ENCODE results near the gene KSR1. TPM values are rescaled to one million over a fixed set of nuclear protein-coding genes. Genes with fewer than 3 reads are reported as not detected.

Gene KSR1
- total and polyA plus RNA-seq, 10 of the 15 experiments (the other 5 are each of a cell fraction or from before 2014, with no cell fraction given), result 0.97 to 66.6 (median 22.9) TPM

DNA sequence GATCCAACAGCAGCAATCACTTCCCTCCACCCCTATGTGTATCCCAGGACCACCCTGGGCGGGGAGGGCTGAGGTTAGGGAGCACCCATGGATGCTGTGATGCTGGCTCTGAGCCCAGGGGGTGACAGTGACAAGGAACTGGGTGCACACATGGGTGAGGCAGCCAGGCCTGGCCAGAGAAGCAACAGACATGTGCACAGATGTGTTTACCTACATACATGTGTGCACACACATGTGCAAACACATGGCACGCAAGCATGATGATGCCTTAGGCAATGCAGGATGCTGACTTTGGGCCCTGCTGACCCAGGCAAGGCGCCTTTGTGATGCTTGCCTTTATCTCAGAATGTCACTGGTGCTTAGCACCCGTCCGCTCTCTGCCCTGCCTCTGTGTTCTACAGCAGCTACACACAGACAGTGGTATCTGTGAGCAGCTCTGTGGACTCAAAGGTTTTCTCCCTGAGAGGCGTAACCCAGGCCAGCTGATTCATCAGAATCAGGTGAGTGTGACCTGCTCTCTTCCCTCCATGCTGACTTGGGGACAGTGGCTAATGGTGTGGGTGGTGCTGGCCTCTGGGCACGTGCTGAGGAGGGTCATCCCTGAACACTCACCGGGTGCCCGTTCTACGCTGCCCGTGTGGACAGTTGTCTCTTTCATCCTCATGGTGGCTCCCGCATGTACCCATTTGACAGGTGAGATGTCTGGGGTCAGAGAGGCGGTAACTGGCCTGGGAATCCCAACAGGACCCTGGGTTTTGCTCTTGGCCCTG lies 38.5 kb upstream of the KSR1 start:
- H3K27me3 ChIP-seq (replicated peaks in 1 of 2; ENCODE audit: control insufficient read depth in 2 of 2, insufficient read depth in 2 of 2, low read length in 1 of 2), result no peaks in the 10 kb centered on the region; a peak in 1 of 4 replicates
- no peaks in the 10 kb centered on the region for H3K36me3 ChIP-seq (ENCODE audit: control insufficient read depth in 2 of 2, insufficient read depth in 2 of 2, low read length in 1 of 2)
- intact Hi-C loops (cut with micrococcal nuclease; ENCODE audit: unreplicated experiment), result no loop called here
- H3K4me2 ChIP-seq (ENCODE audit: control insufficient read depth, insufficient read depth), result no peak overlapping the region
- TF ChIP-seq, protein P1, sequence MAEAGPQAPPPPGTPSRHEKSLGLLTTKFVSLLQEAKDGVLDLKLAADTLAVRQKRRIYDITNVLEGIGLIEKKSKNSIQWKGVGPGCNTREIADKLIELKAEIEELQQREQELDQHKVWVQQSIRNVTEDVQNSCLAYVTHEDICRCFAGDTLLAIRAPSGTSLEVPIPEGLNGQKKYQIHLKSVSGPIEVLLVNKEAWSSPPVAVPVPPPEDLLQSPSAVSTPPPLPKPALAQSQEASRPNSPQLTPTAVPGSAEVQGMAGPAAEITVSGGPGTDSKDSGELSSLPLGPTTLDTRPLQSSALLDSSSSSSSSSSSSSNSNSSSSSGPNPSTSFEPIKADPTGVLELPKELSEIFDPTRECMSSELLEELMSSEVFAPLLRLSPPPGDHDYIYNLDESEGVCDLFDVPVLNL (IDR thresholded peaks at IDR 0.05; ENCODE audit: low read depth, low read length), result no peak
- TF ChIP-seq RBBP5 (conservative IDR thresholded peaks at IDR 0.05), result no peak
- no peak for TF ChIP-seq FOXK2 (IDR thresholded peaks at IDR 0.05)
- TF ChIP-seq SIX5 (IDR thresholded peaks at IDR 0.05; ENCODE audit: low read depth, low read length, severe bottlenecking), result no peak
- TF ChIP-seq EP300 (IDR thresholded peaks at IDR 0.05; ENCODE audit: borderline replicate concordance in 1 of 2, control insufficient read depth in 1 of 2, low read depth in 2 of 2, low read length in 2 of 2), result no peak
- TF ChIP-seq, protein P2, sequence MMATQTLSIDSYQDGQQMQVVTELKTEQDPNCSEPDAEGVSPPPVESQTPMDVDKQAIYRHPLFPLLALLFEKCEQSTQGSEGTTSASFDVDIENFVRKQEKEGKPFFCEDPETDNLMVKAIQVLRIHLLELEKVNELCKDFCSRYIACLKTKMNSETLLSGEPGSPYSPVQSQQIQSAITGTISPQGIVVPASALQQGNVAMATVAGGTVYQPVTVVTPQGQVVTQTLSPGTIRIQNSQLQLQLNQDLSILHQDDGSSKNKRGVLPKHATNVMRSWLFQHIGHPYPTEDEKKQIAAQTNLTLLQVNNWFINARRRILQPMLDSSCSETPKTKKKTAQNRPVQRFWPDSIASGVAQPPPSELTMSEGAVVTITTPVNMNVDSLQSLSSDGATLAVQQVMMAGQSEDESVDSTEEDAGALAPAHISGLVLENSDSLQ (IDR thresholded peaks at IDR 0.05), result no peak
- TF ChIP-seq, protein P3, sequence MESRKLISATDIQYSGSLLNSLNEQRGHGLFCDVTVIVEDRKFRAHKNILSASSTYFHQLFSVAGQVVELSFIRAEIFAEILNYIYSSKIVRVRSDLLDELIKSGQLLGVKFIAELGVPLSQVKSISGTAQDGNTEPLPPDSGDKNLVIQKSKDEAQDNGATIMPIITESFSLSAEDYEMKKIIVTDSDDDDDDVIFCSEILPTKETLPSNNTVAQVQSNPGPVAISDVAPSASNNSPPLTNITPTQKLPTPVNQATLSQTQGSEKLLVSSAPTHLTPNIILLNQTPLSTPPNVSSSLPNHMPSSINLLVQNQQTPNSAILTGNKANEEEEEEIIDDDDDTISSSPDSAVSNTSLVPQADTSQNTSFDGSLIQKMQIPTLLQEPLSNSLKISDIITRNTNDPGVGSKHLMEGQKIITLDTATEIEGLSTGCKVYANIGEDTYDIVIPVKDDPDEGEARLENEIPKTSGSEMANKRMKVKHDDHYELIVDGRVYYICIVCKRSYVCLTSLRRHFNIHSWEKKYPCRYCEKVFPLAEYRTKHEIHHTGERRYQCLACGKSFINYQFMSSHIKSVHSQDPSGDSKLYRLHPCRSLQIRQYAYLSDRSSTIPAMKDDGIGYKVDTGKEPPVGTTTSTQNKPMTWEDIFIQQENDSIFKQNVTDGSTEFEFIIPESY (IDR thresholded peaks at IDR 0.05), result no peak
- TF ChIP-seq, protein P4, sequence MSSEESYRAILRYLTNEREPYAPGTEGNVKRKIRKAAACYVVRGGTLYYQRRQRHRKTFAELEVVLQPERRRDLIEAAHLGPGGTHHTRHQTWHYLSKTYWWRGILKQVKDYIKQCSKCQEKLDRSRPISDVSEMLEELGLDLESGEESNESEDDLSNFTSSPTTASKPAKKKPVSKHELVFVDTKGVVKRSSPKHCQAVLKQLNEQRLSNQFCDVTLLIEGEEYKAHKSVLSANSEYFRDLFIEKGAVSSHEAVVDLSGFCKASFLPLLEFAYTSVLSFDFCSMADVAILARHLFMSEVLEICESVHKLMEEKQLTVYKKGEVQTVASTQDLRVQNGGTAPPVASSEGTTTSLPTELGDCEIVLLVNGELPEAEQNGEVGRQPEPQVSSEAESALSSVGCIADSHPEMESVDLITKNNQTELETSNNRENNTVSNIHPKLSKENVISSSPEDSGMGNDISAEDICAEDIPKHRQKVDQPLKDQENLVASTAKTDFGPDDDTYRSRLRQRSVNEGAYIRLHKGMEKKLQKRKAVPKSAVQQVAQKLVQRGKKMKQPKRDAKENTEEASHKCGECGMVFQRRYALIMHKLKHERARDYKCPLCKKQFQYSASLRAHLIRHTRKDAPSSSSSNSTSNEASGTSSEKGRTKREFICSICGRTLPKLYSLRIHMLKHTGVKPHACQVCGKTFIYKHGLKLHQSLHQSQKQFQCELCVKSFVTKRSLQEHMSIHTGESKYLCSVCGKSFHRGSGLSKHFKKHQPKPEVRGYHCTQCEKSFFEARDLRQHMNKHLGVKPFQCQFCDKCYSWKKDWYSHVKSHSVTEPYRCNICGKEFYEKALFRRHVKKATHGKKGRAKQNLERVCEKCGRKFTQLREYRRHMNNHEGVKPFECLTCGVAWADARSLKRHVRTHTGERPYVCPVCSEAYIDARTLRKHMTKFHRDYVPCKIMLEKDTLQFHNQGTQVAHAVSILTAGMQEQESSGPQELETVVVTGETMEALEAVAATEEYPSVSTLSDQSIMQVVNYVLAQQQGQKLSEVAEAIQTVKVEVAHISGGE (CRISPR knock-in tag; IDR thresholded peaks at IDR 0.05), result no peak
- TF ChIP-seq, protein P5, sequence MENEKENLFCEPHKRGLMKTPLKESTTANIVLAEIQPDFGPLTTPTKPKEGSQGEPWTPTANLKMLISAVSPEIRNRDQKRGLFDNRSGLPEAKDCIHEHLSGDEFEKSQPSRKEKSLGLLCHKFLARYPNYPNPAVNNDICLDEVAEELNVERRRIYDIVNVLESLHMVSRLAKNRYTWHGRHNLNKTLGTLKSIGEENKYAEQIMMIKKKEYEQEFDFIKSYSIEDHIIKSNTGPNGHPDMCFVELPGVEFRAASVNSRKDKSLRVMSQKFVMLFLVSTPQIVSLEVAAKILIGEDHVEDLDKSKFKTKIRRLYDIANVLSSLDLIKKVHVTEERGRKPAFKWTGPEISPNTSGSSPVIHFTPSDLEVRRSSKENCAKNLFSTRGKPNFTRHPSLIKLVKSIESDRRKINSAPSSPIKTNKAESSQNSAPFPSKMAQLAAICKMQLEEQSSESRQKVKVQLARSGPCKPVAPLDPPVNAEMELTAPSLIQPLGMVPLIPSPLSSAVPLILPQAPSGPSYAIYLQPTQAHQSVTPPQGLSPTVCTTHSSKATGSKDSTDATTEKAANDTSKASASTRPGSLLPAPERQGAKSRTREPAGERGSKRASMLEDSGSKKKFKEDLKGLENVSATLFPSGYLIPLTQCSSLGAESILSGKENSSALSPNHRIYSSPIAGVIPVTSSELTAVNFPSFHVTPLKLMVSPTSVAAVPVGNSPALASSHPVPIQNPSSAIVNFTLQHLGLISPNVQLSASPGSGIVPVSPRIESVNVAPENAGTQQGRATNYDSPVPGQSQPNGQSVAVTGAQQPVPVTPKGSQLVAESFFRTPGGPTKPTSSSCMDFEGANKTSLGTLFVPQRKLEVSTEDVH (IDR thresholded peaks at IDR 0.05; ENCODE audit: low read depth, partially characterized antibody), result no peak
- POLR2A ChIA-PET, result no interaction called here
- H3K4me3 ChIP-seq, result no peak overlapping the region
- no peaks in the 10 kb centered on the region; the same call in 2 of the 3 replicates for H3K9me3 ChIP-seq (replicated peaks; ENCODE audit: control insufficient read depth, insufficient read depth, low read length)
- RAD21 ChIA-PET (ENCODE audit: unreplicated experiment), result no interaction called here
- H3K4me1 ChIP-seq (ENCODE audit: control insufficient read depth, insufficient read depth, low read length), result peaks cover 14% of the 10 kb centered on the region
- in situ Hi-C loops (cut with MboI), result loop anchor here (10.0 kb wide), 1 partner anchor 183 kb away; no protein-coding TSS in a partner anchor
- no peak overlapping the region for H2AFZ ChIP-seq (ENCODE audit: control insufficient read depth, low read depth, low read length)
- no peaks in the 10 kb centered on the region for H3K79me2 ChIP-seq (ENCODE audit: control insufficient read depth, insufficient read depth, low read length)
- H3K9ac ChIP-seq (ENCODE audit: control insufficient read depth, insufficient read depth, low read length), result no peak overlapping the region
- DNase-seq (ENCODE audit: low read depth, low spot score) (no peak), FAIRE-seq (no peak), ATAC-seq (no peak)
- no peak overlapping the region for H3K27ac ChIP-seq (ENCODE audit: control insufficient read depth, insufficient read depth)
- BruUV-seq (replicated peaks), result no TSS peak
- WGBS (ENCODE audit: insufficient coverage, insufficient replicate concordance, low lambda C conversion rate, missing lambda C conversion rate), result 64% methylated on average over 13 of the region's 13 CpGs
- CTCF ChIA-PET, result interaction anchor here (0.6 kb wide), 1 partner anchor 236 kb away, joined by 3 read pairs; no protein-coding TSS in a partner anchor
- SMC1A ChIA-PET (ENCODE audit: uncharacterized antibody, unreplicated experiment), result no interaction called here
- H4K20me1 ChIP-seq (ENCODE audit: control insufficient read depth, insufficient read depth), result no peaks in the 10 kb centered on the region

Measured in GM12878 (cell line).